Skeletal muscle tissue (tissue), 4 donors: ENCODE results near the gene PSMD1. TPM values are rescaled to one million over a fixed set of nuclear protein-coding genes. Genes with fewer than 3 reads are reported as not detected.

Experiments
- H3K27ac ChIP-seq: one replicate; pipeline ENCODE4 v1.7.0; 2013; ENCODE audit warnings: mild to moderate bottlenecking, low read depth, low read length, inconsistent platforms
- H3K27me3 ChIP-seq, 3 donors: one replicate each; pipeline ENCODE4 v1.7.0; 2013; ENCODE audit warnings: low read length in 3 of 3; ENCODE audit not compliant: control insufficient read depth in 3 of 3, insufficient read depth in 3 of 3
- H3K36me3 ChIP-seq, 3 donors: one replicate each; pipeline ENCODE4 v1.7.0; 2013; ENCODE audit warnings: low read length in 3 of 3; ENCODE audit not compliant: control insufficient read depth in 3 of 3, insufficient read depth in 3 of 3
- H3K4me1 ChIP-seq, 3 donors: one replicate each; pipeline ENCODE4 v1.7.0; 2013; ENCODE audit warnings: low read length in 3 of 3, mild to moderate bottlenecking in 3 of 3; ENCODE audit not compliant: control insufficient read depth in 3 of 3, insufficient read depth in 3 of 3
- H3K4me3 ChIP-seq, 3 donors: one replicate each; pipeline ENCODE4 v1.7.0; 2013; ENCODE audit warnings: low read length in 3 of 3
- H3K9ac ChIP-seq, 3 donors: one replicate each; pipeline ENCODE4 v1.7.0; 2013; ENCODE audit warnings: low read length in 3 of 3, mild to moderate bottlenecking in 3 of 3, moderate library complexity in 2 of 3, low read depth in 1 of 3
- H3K9me3 ChIP-seq, 3 donors: one replicate each; pipeline ENCODE4 v1.7.0; 2013; ENCODE audit warnings: low read length in 3 of 3; ENCODE audit not compliant: control insufficient read depth in 3 of 3
- total RNA-seq: library from RNA; depleted of rRNA; stranded (reverse); fragments of >200 nt; gene quantifications from one replicate; pipeline ENCODE4 v1.2.3, GENCODE V29; 2014
- donor health status: Osteomylitis.

The PSMD1 gene
- total RNA-seq, 1 donor from 2014 or later, result 85.1 TPM

GRCh38 chr2:231124838-231125568 lies 68.3 kb downstream of the PSMD1 start, which contains the start of gene HTR2B:
Gene HTR2B, minus strand, starts transcription at chr2:231125042. Its CDS starts 1,278 bp downstream, at chr2:231123764.
- no peak within 1 kb of the TSS for H3K4me3 ChIP-seq

GRCh38 chr2:231126123-231126522 lies 69.5 kb downstream of the PSMD1 start:
- no peaks in the 10 kb centered on the region for H3K36me3 ChIP-seq
- H3K4me1 ChIP-seq, result peaks cover 0 to 5% (median 0%) of the 10 kb centered on the region in 3 donors
- no peak overlapping the region for H3K4me3 ChIP-seq
- no peaks in the 10 kb centered on the region for H3K27me3 ChIP-seq
- no peak overlapping the region for H3K27ac ChIP-seq
- no peaks in the 10 kb centered on the region for H3K9me3 ChIP-seq
- no peak overlapping the region for H3K9ac ChIP-seq

More at GRCh38 chr2:231124838-231125568, 68.3 kb downstream of the PSMD1 start, which contains the start of gene HTR2B:
- H3K4me1 ChIP-seq, result peaks cover 0 to 5% (median 0%) of the 10 kb centered on the region in 3 donors
- no peaks in the 10 kb centered on the region for H3K27me3 ChIP-seq
- H3K27ac ChIP-seq, result no peak within 1 kb of the TSS
- H3K9me3 ChIP-seq, result no peaks in the 10 kb centered on the region
- peak within 1 kb of the TSS in 1 of 3 donors; percentile 54 for H3K9ac ChIP-seq
- H3K36me3 ChIP-seq, result no peaks in the 10 kb centered on the region

GRCh38 chr2:231127480-231127879 lies 70.8 kb downstream of the PSMD1 start:
- H3K27ac ChIP-seq, result no peak overlapping the region
- H3K4me3 ChIP-seq, result no peak overlapping the region
- no peaks in the 10 kb centered on the region for H3K36me3 ChIP-seq
- H3K27me3 ChIP-seq, result no peaks in the 10 kb centered on the region
- H3K9ac ChIP-seq, result no peak overlapping the region
- no peaks in the 10 kb centered on the region for H3K9me3 ChIP-seq
- peaks cover 4 to 9% (median 4%) of the 10 kb centered on the region in 3 donors for H3K4me1 ChIP-seq

GRCh38 chr2:231127936-231128335 lies 71.3 kb downstream of the PSMD1 start:
- Histone ChIP-seq H3K9ac (no peak overlapping the region), H3K4me1 (peaks cover 4 to 10% (median 5%) of the 10 kb centered on the region in 3 donors), H3K9me3 (no peaks in the 10 kb centered on the region), H3K36me3 (no peaks in the 10 kb centered on the region), H3K27me3 (no peaks in the 10 kb centered on the region), H3K4me3 (no peak overlapping the region), H3K27ac (no peak overlapping the region)

GRCh38 chr2:231128541-231128940 lies 71.9 kb downstream of the PSMD1 start:
- no peak overlapping the region for H3K4me3 ChIP-seq
- H3K4me1 ChIP-seq, result peaks cover 4 to 6% (median 5%) of the 10 kb centered on the region in 3 donors
- H3K36me3 ChIP-seq, result no peaks in the 10 kb centered on the region
- no peak overlapping the region for H3K9ac ChIP-seq
- H3K27ac ChIP-seq, result no peak overlapping the region
- H3K9me3 ChIP-seq, result no peaks in the 10 kb centered on the region
- no peaks in the 10 kb centered on the region for H3K27me3 ChIP-seq

GRCh38 chr2:231129216-231129615 lies 72.5 kb downstream of the PSMD1 start:
- H3K4me3 ChIP-seq, result no peak overlapping the region
- H3K9me3 ChIP-seq, result no peaks in the 10 kb centered on the region
- peaks cover 4 to 6% (median 5%) of the 10 kb centered on the region in 3 donors for H3K4me1 ChIP-seq
- no peaks in the 10 kb centered on the region for H3K36me3 ChIP-seq
- no peaks in the 10 kb centered on the region for H3K27me3 ChIP-seq
- no peak overlapping the region for H3K9ac ChIP-seq
- H3K27ac ChIP-seq, result no peak overlapping the region

GRCh38 chr2:231130336-231131056 lies 73.8 kb downstream of the PSMD1 start:
- H3K4me3 ChIP-seq, result no peak overlapping the region
- H3K9ac ChIP-seq, result no peak overlapping the region
- H3K4me1 ChIP-seq, result peaks cover 4 to 6% (median 5%) of the 10 kb centered on the region in 3 donors
- H3K9me3 ChIP-seq, result no peaks in the 10 kb centered on the region
- H3K27me3 ChIP-seq, result no peaks in the 10 kb centered on the region
- H3K27ac ChIP-seq, result no peak overlapping the region
- H3K36me3 ChIP-seq, result no peaks in the 10 kb centered on the region

GRCh38 chr2:231132129-231132528 lies 75.5 kb downstream of the PSMD1 start:
- Histone ChIP-seq H3K27ac (no peak overlapping the region), H3K4me3 (no peak overlapping the region), H3K27me3 (no peaks in the 10 kb centered on the region), H3K9ac (no peak overlapping the region), H3K36me3 (no peaks in the 10 kb centered on the region), H3K9me3 (no peaks in the 10 kb centered on the region), H3K4me1 (peaks cover 4 to 6% (median 5%) of the 10 kb centered on the region in 3 donors)

- no peak overlapping the region for H3K27ac ChIP-seq
- H3K4me3 ChIP-seq, result no peak overlapping the region
- peaks cover 4 to 6% (median 5%) of the 10 kb centered on the region in 3 donors for H3K4me1 ChIP-seq
- H3K36me3 ChIP-seq, result no peaks in the 10 kb centered on the region
- H3K9ac ChIP-seq, result no peak overlapping the region
- H3K9me3 ChIP-seq, result no peaks in the 10 kb centered on the region
- no peaks in the 10 kb centered on the region for H3K27me3 ChIP-seq
Measured at GRCh38 chr2:231133365-231134099, 76.9 kb downstream of the PSMD1 start.
